HCT116 (cell line): ENCODE measurements around the gene SLC5A6.

Experiments used
- EZH2 ChIP-seq: fragments of 200-600 bp; sonication (generic); IDR thresholded peaks from 2 replicates; pipeline ENCODE4 v1.6.1; 2017; ENCODE audit warnings: antibody characterized with exemption, mixed run types
- JUND ChIP-seq: IDR thresholded peaks from 2 replicates; pipeline ENCODE4 v1.6.1; 2012
- POLR2A ChIP-seq: IDR thresholded peaks from 2 replicates; pipeline ENCODE4 v1.7.0; 2011; ENCODE audit warnings: borderline replicate concordance; ENCODE audit not compliant: insufficient read depth, insufficient read length; ENCODE audit errors: extremely low read depth
- POLR2AphosphoS5 ChIP-seq: IDR thresholded peaks from 2 replicates; pipeline ENCODE4 v1.6.1; 2011; ENCODE audit warnings: mild to moderate bottlenecking, low read depth, low read length, moderate library complexity
- RAD21 ChIP-seq: IDR thresholded peaks from 2 replicates; pipeline ENCODE4 v1.6.1; 2012; ENCODE audit warnings: low read depth, mild to moderate bottlenecking
- SP1 ChIP-seq: IDR thresholded peaks from 2 replicates; pipeline ENCODE4 v1.6.1; 2012; ENCODE audit warnings: low read depth
- SRF ChIP-seq: IDR thresholded peaks from 2 replicates; pipeline ENCODE4 v1.6.1; 2012; ENCODE audit warnings: low read depth
- YY1 ChIP-seq: IDR thresholded peaks from 2 replicates; pipeline ENCODE4 v1.6.1; 2011; ENCODE audit warnings: low read length, low read depth, moderate library complexity, mild to moderate bottlenecking; ENCODE audit not compliant: insufficient replicate concordance; ENCODE audit errors: extremely low read depth
- TF ChIP-seq, protein P1 (sequence below), 3 experiments: fragments of 200-600 bp in 1 of 3; sonication (generic) in 1 of 3; IDR thresholded peaks in 2 of 3; conservative IDR thresholded peaks in 1 of 3; 2 replicates each; pipeline ENCODE4 v1.5.1; 2012 to 2017; ENCODE audit warnings: low read depth in 2 of 3, low read length in 2 of 3, antibody characterized with exemption in 1 of 3, borderline replicate concordance in 1 of 3, control low read depth in 1 of 3, mild to moderate bottlenecking in 1 of 3, mixed read lengths in 1 of 3, mixed run types in 1 of 3, moderate library complexity in 1 of 3; ENCODE audit not compliant: insufficient read depth in 1 of 3
- TF ChIP-seq, protein P2 (sequence below): IDR thresholded peaks from 2 replicates; pipeline ENCODE4 v1.6.1; 2012
- TF ChIP-seq, protein P3 (sequence below): IDR thresholded peaks from 2 replicates; pipeline ENCODE4 v1.6.1; 2012; ENCODE audit warnings: low read depth
- TF ChIP-seq, protein P4 (sequence below): IDR thresholded peaks from 2 replicates; pipeline ENCODE4 v1.6.1; 2011; ENCODE audit warnings: mild to moderate bottlenecking, low read length, moderate library complexity; ENCODE audit not compliant: insufficient replicate concordance; ENCODE audit errors: extremely low read depth

DNA sequence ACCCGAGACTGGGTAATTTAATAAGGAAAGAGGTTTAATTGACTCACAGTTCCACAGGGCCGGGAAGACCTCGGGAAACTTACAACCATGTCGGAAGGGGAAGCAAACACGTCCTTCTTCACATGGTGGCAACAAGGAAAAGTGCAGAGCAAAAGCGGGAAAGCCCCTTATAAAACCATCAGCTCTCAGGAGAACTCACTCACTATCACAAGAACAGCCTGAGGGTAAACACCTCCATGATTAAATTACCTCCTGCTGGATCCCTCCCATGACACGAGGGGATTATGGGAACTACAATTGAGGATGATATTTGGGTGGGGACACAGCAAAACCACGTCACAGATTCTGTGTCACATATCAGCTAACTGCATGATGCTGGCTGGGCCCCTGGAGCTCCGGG is 51.9 kb downstream of the SLC5A6 start:
- TF ChIP-seq, protein P1, sequence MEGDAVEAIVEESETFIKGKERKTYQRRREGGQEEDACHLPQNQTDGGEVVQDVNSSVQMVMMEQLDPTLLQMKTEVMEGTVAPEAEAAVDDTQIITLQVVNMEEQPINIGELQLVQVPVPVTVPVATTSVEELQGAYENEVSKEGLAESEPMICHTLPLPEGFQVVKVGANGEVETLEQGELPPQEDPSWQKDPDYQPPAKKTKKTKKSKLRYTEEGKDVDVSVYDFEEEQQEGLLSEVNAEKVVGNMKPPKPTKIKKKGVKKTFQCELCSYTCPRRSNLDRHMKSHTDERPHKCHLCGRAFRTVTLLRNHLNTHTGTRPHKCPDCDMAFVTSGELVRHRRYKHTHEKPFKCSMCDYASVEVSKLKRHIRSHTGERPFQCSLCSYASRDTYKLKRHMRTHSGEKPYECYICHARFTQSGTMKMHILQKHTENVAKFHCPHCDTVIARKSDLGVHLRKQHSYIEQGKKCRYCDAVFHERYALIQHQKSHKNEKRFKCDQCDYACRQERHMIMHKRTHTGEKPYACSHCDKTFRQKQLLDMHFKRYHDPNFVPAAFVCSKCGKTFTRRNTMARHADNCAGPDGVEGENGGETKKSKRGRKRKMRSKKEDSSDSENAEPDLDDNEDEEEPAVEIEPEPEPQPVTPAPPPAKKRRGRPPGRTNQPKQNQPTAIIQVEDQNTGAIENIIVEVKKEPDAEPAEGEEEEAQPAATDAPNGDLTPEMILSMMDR (IDR thresholded peaks at IDR 0.05 in 2 of 3, conservative IDR thresholded peaks at IDR 0.05 in 1 of 3; ENCODE audit: borderline replicate concordance in 1 of 3, insufficient read depth in 1 of 3, low read depth in 2 of 3, low read length in 2 of 3), result no peak
- TF ChIP-seq, protein P2, sequence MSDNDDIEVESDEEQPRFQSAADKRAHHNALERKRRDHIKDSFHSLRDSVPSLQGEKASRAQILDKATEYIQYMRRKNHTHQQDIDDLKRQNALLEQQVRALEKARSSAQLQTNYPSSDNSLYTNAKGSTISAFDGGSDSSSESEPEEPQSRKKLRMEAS, result no peak
- TF ChIP-seq EZH2 (no peak), POLR2A (no peak), POLR2AphosphoS5 (no peak), JUND (no peak), YY1 (no peak), RAD21 (no peak), SP1 (no peak), SRF (no peak)
- TF ChIP-seq, protein P3, sequence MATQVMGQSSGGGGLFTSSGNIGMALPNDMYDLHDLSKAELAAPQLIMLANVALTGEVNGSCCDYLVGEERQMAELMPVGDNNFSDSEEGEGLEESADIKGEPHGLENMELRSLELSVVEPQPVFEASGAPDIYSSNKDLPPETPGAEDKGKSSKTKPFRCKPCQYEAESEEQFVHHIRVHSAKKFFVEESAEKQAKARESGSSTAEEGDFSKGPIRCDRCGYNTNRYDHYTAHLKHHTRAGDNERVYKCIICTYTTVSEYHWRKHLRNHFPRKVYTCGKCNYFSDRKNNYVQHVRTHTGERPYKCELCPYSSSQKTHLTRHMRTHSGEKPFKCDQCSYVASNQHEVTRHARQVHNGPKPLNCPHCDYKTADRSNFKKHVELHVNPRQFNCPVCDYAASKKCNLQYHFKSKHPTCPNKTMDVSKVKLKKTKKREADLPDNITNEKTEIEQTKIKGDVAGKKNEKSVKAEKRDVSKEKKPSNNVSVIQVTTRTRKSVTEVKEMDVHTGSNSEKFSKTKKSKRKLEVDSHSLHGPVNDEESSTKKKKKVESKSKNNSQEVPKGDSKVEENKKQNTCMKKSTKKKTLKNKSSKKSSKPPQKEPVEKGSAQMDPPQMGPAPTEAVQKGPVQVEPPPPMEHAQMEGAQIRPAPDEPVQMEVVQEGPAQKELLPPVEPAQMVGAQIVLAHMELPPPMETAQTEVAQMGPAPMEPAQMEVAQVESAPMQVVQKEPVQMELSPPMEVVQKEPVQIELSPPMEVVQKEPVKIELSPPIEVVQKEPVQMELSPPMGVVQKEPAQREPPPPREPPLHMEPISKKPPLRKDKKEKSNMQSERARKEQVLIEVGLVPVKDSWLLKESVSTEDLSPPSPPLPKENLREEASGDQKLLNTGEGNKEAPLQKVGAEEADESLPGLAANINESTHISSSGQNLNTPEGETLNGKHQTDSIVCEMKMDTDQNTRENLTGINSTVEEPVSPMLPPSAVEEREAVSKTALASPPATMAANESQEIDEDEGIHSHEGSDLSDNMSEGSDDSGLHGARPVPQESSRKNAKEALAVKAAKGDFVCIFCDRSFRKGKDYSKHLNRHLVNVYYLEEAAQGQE, result no peak
- TF ChIP-seq, protein P4, sequence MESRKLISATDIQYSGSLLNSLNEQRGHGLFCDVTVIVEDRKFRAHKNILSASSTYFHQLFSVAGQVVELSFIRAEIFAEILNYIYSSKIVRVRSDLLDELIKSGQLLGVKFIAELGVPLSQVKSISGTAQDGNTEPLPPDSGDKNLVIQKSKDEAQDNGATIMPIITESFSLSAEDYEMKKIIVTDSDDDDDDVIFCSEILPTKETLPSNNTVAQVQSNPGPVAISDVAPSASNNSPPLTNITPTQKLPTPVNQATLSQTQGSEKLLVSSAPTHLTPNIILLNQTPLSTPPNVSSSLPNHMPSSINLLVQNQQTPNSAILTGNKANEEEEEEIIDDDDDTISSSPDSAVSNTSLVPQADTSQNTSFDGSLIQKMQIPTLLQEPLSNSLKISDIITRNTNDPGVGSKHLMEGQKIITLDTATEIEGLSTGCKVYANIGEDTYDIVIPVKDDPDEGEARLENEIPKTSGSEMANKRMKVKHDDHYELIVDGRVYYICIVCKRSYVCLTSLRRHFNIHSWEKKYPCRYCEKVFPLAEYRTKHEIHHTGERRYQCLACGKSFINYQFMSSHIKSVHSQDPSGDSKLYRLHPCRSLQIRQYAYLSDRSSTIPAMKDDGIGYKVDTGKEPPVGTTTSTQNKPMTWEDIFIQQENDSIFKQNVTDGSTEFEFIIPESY, result no peak
